Activated T-cell treated with anti-CD3 and anti-CD28 coated beads for 4 hours (primary cell): ENCODE data around the gene ZNF407.

Source experiments
- DNase-seq: peaks from one replicate; pipeline ENCODE4 v3.0.0-alpha.2; 2020

Gene ZNF407

DNA sequence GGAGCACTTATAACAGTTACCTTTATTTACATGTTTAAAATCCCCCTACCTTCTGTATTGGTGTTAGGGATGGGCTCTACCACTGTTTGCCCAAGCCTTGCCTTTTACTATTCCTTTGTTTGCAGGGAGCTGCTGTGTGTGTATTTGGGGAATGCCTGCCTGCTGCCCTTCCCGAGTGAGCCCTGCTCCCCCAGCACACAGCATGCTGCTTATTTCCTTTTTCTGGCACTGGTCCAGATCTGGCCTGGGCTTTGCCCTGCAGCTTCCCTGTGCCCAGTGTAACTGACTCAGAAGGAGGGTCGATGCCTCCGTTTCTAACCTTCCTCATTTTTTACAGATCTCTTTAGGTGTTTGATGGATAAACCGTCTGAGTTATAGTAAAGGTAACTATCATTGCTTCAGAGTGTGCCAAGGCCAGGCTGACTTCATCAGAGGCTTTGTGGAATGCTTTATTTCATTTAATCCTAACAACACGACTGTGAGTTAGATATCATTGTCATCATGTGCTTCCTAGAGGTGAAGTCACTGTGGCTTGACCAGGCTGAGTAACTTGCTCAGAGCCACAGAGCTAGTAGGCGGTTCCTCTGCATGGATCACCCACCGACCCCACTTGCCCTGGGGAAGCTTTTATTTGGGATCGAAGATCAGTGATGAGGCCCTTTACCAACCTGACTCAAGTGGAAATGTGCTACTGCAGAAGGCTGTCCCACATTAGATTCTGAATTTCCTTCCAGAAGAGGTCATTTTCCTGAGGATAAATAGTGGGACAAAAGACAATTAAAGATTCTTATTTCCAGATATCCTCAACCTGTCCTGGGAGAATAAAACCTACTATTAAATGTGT is 238.8 kb downstream of the ZNF407 start:
- DNase-seq = no peak

DNA sequence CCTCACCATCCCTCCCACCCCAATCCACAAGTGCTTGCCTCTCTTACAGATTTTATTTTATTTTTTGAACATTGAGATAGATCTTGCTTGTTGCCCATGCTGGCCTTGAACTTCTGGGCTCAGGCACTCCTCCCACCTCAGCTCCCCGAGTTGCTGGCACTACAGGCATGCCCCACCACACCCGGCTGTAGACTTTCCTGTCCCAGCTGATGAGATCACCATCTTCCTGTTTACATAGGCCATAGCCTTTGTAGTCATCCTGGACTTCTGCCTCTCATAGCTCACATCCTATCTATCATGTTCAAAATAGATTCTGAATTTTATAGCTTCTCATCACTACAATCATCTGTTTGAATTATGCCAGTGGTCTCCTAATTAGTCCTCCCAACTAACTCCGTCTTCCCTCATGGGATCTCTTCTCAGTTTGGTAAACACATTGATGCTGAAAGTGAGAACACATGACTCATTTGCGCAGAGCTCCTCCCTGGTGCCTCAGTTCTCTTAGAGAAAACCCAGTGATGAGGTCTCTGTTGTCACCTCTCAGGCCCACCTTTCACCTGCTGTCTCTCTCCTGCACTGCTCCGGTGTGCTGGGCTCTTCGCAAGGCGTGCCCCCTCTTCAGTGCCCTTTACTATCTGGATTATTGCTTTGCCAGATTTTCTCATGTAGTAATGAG is 243.0 kb downstream of the ZNF407 start:
- DNase-seq = no peak

DNA sequence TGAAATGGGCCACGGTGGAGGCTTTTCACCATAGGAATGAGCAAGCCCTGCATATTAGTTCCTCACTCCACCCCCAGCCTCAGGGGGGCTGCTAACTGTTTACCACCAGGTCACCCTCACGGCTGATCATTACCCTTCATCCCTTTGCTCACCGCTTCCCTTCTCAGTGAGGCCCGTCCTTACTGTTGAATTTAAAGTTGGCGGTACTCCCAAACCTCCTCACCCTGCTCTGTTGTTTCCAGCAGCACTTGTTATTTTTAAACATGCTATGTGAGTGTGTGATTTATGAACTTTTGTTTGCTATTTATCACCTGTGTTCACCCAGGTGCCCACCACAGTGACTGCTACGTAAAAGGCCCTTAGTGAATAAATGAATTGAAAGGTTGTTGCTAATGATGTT is 243.6 kb downstream of the ZNF407 start:
- no peak for DNase-seq

DNA sequence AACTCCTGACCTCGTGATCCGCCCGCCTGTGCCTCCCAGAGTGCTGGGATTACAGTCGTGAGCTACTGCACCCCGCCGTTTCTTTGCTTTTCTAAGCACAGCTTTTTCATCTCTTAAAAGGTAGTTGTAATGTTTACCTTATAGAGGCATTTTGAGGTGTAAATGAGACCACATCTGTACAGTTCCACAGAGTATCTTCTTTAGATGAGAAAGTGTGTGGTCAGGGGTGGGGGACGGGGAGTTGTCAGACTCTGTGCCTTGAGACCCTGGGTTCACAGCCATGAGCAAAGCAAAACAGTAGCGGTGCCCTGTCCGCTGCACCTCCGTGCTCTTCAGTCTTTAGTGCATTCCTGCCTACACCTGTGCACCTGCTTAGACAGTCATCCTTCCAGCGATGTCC is 251.6 kb downstream of the ZNF407 start:
- DNase-seq = no peak

DNA sequence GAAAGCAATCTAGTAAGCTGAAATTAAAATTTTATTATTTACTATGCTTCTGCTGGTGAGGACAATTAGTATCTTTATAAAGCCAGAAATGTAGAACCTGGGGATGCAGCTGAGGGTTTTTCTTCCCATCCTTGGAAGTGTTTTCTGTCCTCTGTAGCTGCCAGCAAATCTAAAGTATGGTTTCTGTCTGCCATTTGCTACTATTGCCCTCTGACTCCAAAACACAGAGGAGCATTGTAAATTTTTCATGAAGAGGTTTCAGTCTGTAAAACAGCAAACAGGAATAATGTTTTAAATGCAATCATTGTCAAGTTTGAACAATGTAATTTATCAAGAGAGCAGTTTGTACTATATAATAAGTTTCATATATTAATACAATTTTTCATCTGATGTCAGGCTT is 258.8 kb downstream of the ZNF407 start:
- DNase-seq = no peak

DNA sequence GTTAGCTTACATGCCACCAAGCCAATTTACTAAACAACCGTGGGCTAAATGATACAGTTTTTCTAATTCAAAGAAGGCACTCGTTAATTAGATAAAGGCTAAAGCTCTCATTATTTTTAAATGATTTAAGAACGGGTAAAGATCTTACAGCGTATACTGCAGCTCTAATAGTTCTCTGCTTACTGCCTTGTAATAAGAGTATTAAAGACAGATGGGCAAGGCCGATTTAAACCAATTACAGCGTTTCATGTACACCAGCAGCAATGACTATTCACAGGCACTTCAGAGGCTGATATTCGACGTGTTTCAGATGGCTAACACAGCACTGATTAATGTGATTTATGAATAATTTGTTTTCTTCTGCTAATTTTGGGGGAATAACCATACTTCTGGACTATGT is 259.3 kb downstream of the ZNF407 start:
- no peak for DNase-seq

DNA sequence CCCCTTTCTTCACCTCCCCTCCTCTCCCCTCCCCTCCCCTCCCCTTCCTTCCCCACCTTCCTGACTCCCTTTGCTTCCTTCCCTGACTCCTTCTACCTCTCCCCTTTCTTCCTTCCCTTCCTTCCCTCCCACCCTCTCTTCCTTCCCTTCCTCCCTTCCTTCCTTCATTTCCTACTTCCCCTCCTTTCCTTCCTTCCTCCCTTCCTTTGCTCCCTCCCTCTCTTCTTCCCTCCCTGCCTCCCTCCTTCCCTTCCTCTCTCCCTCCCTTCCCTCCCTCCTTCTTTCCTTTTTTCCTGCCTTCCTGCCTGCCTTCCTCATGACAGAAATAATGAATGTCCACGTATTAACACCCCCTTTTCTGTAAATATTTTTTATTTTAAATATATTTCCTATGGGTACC is 260.2 kb downstream of the ZNF407 start:
- DNase-seq = no peak

DNA sequence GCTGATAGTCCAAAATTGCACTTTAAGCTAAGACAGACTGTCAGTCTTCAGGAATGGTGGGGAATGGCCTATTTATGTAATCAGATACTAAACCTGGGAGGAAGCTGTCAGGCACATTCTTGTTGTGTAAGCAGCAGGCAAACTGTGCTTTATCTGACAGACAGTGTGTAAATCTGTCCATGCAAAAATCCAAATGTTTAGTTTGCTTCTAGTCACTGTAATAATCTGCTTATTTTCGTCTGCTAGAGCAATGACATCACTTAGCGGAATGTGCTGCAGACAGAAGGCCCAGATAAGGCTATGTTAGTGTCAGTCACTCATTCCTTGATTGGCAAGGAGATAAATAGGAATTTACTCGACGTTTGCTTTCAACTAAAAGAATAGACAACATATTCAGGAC is 263.5 kb downstream of the ZNF407 start:
- no peak for DNase-seq

DNA sequence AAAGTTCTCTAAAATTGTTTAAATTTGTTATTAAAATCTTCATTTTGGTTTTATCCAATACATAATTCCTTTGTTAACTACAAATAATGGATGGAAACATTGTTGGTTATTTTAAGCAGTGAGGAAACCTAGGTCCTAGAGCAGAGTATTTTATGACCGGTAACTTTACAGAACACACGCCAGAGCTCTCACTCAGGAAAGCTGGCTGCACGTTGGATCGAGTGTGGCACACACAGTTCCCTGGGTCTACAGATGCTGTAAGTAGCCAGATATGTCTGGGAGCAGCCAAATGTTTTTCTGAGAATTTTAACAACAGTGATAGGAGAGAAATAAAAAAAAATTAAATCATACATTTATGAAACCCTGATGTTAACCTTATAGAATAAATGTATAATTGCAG is 264.4 kb downstream of the ZNF407 start:
- DNase-seq = no peak

DNA sequence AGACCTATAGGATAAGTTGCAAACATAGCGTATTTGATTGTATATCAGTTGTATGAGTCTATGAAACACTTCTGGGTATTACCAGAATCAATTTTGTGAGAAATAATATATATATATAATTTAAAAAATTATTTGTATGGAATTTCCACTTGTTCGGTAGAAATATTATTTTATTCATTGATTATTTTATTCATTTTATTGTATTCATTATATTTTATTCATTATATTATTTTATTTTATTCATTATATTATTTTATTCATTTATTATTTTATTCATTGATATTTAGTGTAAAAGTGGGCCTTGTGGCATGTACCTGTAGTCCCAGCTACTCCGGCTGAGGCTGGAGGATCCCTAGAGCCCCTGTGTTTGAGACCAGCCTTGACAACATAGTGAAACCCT is 268.9 kb downstream of the ZNF407 start:
- no peak for DNase-seq

DNA sequence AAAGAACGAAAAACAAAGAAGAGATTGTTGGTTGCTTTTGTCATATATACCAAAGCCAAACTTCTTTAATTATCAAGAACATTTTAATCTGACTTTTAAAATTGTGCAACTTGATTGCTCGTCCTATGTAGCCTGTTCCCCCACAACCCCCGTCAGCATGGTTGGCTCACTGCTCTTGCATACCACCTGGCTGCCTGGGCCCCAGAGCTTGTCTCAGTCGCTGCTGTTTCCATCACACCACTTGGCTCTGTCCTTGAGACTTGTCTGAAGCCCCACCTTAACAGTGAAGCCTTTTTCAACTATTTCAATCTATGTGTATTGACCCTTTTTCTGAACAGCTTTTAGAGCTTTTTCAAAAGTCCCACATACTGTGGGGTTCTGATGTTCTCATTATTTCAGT is 270.8 kb downstream of the ZNF407 start:
- DNase-seq = no peak

DNA sequence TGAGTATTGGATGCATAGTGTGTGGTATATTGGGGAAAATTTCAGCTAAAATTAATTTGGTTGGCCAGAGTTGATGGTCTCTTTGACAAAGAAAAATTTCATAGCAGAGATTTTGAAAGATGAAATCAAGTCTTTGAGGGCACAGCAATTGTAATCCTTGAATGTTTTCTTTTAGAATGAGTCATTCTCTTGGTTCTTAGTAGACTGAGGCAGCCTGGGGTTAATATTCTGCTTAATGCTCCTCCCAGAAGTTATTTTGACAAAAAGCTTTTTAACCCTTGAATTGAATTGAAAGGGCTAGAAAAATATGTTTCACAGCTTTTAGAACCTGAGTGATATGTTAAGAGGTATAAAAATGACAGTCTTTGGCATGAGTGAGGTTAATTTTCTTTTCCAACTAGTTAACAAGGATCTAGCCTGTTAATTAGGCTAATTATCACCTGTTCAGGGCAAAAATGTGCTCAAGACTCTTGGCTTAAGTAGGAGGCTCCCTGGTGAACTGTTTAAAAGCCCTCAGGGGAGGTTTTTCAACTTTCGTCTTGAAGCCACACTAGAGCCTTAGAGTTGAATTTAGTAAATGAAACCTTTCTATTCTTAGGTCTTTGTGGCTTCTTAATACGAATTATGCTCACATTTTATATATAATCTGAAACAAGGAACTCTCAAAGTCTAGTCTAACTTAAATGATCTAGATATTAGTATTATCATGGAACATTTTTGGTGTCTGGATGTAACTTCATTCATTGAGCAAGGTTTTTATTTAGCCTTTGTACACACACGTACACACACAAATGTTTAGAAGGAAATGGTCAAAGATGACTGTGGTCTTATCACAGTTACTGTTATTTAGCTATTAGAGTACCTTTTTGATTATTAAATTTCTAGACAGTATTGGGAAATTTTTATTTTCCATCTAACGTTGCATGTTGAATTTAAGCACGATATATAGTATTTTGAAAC is 272.5 kb downstream of the ZNF407 start:
- DNase-seq = no peak

DNA sequence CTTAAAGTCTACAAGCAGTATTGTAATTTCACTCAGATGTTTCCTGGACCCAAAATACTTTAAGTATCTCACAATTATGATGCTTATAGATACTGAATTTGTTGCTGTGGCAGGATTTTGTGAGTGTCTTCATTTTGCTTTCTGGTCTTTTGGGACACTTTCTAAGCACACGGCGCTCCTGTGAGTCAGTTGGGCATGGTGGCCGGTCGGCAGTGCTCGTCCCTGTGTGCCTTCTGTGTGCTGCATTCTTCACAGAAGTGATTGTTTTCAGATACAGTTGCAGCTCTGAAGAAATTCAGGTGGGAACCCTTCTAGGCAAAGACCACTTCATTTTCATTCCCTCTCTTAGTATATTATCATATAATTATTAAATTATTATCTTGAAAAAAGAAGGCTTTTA is 273.3 kb downstream of the ZNF407 start:
- DNase-seq = no peak

DNA sequence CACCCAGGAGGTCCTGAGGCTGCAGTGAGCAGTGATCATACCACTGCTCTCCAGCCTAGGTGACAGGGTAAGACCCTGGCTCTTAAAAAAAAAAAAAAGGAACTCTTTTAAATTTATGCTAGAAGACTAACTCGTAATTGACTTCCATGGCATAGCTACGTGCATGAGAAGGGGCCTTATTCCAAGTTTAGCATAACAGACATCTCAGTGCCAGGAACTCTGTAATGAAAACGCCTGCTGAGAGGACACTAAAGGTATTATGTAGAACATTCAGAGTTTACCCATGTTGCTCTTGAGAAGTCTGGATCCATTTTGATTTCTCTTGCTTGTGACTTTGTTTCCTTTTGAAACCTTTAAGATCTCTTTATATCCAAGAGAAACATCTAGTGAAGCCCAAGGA is 276.0 kb downstream of the ZNF407 start:
- no peak for DNase-seq

DNA sequence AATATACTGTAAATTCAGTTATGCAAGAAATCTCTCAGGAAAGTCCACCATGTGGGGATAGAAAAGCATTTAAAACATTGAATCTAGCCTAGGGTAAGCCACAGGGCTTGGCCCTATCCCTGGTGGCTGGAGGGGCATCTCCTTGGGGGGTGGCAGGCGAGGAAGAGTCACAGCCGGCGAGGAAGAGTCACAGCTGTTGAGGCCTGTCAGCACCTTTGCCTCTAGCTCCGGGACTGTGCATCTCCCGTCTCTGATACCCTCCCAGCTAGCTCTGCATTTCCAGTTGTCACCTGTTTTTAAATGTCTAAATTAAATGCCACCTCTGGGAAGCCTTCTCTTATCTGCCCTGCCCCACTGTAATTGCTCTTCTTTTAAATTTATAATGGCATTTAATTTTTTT is 276.7 kb downstream of the ZNF407 start:
- DNase-seq = no peak

DNA sequence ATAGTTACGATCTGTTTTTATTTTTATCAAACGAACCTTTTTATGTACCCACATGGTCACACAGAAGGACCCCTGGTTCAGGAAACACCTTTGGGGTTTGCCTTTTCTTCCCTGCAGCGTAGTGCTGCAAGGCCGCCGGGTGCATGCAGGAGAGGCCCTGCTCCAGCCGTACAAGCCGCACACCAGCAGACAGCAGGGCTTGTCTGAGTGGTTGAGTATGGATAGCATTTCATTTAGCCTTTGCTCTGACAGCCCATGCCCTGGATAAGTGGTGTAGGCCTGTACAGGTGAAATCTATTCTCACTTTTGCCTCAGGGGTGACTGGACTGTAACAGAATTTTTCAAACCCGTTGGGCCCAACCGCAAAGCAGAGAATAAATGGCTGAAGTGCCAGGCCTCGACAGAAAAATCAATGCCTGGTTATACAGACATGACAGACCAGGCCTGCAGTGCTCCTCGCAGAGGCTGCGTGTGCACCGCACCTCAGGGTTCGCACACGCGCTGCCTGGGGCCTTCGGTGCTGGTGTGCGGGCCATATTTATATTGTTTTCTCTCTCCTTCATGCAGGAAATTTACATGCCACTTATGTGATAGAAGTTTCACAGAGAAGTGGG is 279.1 kb downstream of the ZNF407 start:
- DNase-seq = no peak

DNA sequence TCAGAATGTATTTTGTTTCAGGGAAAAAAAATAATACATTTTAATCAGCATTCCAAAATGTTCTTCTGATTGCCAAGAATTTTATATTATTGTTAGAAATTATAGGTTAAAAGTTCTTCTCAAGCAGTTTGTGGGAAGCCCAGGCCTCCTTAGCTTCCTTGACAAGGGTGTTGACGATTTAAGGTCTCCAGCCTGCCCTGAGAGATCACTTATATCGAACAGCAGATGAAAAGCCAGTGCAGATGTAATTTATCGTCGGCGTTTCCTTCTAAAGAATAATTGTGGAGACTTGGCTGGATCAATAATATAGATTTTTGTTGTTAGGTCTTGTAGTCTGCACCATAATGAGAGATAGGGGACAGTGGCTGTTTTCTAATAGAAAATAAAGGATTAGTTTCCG is 280.6 kb downstream of the ZNF407 start:
- DNase-seq = no peak

DNA sequence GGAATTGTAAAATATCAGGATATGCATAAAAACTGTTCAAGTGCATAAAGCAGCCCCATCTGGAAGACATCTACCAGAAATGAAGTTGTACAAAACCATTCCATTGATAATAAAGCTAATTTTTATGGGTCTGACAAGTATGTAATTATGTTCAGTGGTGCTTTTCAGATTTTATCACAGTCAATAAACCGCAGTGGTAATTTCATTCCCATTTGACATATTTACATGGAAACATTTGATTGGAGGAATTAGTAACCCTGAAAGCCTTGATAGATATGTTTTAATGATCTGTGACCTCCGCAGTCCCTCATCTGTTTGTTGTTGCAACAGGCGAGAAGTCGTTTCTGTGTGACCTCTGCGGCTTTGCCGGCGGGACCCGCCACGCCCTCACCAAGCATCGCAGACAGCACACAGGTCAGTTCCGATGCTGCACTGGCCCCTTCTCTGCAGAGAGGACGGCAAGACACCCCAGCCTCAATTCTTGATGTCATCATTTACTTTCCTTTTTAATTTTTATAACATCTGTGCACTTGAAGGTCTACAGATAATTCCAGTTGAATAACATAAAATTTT is 283.1 kb downstream of the ZNF407 start:
- DNase-seq = no peak

DNA sequence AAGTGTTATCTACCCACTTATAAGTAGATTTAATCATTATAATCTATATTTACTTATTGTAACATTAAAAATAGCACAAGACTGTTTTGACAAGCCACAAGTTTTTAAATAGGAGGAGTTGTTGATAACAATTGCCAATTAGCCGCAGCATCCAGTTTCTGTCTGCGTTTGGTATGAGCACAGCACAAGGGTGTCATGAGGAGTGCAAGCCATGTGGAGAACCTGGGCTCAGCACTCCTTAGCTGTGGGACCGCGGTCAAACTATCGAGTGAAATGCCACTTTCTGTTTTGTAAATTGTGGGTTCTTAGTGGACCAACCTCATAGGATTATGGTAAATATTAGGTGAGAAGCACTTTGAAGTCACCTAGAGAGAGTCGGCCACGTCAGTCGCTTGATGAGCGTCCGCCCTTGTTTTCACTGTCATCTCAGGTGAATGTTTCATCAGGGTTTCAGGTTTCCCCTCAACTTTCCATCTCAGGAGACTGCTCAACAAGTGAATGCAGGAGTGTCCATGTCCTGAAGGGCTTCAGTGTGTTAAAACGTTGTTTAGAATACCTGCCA is 294.5 kb downstream of the ZNF407 start:
- no peak for DNase-seq

DNA sequence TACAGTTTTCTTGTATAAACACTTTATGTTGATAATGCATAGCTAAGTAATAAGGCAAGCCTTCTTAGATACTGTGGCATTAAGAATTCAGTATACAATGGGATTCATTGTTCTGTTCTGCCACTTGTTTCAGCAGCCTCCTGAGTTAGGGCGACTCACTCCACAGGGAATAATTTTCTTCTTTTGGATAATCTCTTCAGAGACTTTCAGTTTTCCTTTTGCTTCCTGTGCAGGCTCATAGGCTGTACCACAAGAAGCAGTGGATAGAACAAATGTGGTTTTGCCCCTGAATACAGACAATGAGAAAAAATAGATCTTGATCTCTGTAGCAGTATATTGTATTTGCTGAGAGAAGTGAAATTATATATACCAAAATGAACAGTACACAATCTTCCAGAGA is 298.0 kb downstream of the ZNF407 start:
- no peak for DNase-seq

DNA sequence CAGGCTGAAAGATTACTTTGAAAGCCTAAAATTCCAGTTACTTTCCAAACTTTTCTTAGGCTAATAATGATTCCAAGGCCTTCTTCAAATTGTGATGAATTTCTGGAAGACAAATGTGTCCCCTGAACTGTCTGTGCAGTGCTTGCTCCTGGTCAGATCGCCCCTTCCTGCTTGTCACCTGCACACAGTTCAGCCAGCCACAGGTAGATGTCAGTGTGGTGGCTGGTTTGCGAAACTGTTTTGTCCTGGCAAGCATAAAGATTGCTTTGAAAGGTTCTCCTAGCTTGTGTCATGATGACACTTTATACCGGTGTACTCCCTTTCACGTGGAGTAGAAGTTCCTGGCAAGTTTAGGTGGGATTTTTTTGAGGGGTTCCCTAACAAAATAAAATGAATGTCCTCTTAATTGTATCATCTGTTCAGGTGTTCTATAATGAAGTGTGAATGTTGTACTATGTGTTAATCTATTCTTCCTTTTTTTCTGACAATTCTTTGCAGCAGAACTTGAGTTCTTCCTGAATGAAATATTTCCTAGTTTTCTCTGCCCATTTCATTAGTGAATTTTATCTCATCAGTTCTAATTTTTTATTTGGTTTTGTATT is 298.8 kb downstream of the ZNF407 start:
- peak; percentile 8 for DNase-seq
